ENCODE results near the gene TPRKB.
"Not testable (repeated sequence)": the region's sequence is repeated elsewhere in the genome, so short reads cannot be mapped to it uniquely, and the experiment has no call there.

Gene TPRKB

DNA sequence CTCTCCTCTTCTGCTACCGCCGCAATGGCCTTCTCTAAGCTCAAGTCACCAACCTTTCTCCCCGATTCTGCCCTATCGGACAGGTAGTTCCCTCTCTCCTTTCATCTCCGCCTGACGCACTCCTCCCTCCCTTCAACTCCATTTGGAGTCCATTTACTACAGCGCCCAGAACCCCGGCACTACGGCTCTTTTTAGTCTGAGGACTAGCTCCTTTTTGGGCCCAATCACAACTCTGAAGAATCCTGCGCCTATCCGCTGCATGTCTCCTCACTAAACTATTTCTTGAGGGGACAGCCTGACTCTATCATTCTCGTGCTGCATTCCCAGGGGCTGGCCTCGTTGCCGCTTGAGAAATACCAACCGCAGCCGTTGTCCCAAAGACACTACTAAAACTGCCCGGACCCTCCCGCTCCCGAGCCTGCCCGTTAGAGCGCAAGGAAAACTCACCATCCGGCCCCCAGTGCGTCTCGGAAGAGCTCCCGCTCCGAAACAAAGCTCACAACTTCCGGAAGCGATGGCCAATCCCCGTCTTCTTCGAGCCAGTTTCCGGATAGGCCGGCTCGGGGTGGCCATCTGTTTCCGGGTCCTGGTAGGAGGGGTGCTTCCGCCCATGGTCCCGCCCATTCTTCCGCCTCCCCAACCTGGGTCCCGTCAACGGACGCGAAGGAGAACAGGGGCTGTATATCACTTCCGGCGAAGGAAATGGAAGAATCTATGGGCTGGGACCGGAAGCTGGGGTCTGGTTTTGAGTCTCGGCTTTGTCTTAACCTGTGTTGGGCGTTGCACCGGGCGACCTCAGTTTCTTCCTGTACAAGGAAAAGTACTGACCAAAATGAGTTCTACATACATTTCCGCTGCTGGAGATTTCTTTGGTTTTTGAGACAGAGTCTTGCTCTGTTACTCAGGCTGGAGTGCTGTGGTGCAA lies at the start of gene TPRKB:
Gene TPRKB, minus strand, starts transcription at position 491 of the 925 bp plus-strand sequence. CDS start 2,776 bp downstream, outside the sequence.
- peak; percentile 93 for DNase-seq (ENCODE audit: low read depth)

DNA sequence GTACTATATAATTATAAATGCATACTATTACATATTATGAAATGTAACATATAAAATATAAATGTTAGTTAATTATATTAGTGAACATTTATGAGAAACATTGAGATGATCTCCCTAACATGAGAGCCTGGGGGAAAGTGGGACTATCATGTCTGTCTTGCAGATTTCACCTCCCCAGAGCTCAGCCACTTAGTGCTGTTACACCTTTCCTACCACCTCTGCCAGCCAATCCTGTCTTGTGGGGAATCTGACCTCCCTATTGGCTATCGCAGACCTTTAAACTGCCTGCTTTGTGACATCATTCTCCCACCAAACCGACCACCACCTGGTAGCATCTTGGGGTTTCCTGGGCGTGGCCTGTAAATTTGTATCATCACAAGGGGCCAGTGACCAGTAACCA lies 46.7 kb upstream of the TPRKB start, which contains the start of gene C2orf78:
Gene C2orf78, plus strand, starts transcription at position 301 of the 400 bp plus-strand sequence. CDS start 127 bp downstream, outside the sequence.
- DNase-seq (ENCODE audit: low read depth): not testable (repeated sequence)

DNA sequence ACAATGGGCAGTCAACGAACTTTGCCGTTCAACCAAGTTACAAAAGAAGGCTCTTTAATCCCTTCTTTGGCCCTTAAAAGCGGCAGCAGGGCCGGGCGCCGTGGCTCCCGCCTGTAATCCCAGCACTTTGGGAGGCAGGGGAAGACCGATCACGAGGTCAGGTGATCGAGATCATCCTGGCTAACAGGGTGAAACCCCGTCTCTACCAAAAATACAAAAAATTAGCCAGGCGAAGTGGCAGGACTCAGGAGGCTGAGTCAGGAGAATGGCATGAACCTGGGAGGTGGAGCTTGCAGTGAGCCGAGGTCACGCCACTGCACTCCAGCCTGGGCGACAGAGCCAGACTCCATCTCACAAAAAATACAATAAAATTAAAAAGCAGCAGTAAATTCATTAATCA lies 46.3 kb upstream of the TPRKB start:
- not testable (repeated sequence) for DNase-seq (ENCODE audit: low read depth)

DNA sequence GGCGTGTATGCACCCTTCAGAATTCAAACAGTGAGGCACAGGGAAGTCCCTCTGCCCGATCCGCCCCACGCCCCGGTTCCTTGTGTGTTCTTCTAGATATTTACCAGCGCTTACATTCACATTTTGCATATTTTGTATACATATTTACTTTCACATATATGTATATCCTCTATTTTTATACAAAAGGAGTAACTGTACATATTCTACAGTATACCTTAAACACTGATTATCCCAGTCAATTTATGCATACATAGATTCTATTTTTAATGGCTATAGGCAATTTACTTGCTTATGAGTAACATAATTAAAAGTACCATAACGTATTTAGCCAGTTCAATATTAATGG lies 43.1 kb upstream of the TPRKB start:
- no peak for DNase-seq (ENCODE audit: low read depth)

DNA sequence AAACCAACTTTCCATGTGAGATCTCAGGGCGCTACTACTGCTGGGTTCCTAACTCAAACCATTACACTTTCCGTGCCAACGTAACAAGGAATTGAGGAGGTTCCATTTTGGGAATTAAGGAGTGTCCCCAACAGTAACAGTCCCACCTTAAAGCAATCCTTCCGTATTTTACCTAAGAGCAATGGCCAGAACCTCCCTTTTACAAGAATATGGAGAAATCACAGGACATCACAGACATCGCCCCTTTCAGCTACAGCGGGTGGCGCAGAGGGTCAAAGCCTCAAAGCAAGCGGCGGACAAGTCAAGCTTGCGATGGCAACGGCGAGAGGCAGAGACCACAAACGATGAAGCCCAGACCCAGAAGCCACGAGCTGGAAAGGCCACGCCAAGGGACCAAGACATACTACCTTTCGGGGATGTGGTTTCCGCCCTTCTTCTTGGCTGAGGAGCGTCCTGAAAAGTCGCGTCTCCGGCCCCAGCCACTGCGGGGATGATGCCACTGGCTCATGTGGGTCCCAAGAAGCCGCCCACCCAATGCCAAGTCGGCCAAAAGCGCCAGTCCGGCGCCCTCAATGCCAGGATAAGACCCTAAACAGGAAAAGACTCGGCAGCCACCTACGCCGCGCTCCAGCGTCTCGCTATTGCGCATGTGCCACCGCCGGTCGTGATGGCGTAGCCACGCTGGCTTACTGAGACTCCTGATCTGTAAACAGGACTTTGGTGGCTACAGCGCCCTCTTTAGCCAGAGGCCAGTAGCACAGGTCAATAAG lies 42.5 kb upstream of the TPRKB start, which contains the start of gene DUSP11:
Gene DUSP11, minus strand, starts transcription at position 637 of the 770 bp plus-strand sequence. Its CDS starts 129 bp downstream, at position 508.
- DNase-seq (ENCODE audit: low read depth): peak; percentile 95

DNA sequence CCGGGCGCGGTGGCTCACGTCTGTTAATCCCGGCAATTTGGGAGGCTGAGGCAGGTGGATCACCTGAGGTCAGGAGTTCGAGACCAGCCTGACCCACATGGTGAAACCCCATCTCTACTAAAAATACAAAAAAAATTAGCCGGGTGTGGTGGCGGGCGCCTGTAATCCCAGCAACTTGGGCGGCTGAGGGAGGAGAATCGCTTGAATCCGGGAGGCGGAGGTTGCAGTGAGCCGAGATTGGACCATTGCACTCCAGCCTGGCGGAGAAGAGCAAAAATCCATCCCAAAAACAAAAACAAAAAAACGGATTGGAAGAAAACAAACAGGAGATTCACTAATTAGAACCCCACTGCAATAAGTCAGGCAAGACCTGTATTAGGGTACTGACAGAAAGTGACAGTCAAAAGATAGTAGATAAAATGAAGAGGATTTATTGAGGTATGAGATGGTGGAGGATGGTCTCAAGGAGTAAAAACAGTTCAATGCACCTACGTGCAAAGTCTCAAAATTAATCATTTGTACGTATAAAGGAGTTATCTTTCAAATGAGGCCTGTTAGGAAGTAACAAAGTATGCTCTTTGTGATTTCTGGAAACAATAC lies 41.8 kb upstream of the TPRKB start:
- DNase-seq (ENCODE audit: low read depth): not testable (repeated sequence)

DNA sequence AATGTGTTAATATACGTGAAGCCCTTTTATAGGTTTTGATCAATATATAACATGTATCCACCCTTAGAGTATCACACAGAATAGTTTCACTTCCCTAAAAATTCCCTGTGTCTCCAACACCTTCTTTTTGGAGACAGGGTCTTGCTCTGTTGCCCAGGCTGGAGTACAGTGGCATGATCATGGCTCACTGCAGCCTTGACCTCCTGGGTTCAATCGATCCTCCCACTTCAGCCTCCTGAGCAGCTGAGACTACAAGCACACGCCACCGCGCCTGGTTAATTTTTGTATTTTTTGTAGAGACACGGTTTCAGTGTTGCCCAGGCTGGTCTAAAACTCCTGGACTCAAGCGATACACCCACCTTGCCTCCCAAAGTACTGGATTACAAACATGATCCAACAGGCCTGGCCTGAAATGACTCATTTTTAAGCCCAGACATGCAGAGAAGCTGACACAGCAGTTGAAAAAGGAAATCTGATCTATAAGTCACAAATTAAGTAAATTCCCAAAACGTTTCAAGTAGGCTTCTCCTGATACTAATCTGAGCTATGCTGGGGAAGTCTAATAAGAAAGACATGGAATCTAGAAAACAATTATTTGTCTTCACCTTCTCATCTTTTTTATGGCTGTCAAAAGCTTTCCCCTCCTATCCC lies 39.8 kb upstream of the TPRKB start:
- no peak for DNase-seq (ENCODE audit: low read depth)

DNA sequence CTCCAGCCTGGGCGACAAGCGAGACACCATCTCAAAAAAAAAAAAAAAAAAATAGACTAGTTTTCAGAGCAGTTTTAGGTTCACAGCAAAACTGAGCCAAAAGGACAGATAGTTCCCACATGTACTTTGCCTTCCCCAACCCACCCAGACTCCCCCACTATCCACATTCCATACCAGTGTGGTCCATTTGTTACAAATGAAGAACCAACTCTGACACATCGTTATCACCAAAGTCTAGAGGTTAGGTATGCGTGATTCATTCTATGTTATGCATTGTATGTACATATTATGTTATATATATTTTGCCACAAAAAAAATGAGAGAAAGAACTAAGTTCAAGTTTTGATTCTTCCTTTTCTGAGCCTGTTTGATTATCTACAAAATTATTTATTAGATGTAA lies 39.2 kb upstream of the TPRKB start:
- DNase-seq (ENCODE audit: low read depth): no peak

DNA sequence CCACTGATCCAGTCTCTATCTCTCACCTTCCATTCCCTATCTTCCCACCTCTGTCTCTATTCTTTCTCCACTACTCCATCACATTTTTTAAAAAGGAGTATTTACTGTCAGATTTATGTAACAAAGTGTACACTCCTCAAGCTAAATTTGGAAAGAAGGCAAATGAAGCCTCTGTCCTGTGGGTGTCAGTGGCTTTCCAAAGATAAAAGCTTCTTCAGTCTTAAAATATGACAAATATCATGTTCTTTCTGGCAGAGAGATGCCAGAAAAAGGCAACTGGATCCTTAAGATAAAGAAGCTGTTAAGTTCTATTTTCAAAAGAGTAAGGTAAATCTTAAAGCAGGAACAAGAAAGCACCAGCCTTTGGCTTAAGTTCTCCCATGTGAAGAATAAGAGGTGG lies 35.7 kb upstream of the TPRKB start:
- no peak for DNase-seq (ENCODE audit: low read depth)

DNA sequence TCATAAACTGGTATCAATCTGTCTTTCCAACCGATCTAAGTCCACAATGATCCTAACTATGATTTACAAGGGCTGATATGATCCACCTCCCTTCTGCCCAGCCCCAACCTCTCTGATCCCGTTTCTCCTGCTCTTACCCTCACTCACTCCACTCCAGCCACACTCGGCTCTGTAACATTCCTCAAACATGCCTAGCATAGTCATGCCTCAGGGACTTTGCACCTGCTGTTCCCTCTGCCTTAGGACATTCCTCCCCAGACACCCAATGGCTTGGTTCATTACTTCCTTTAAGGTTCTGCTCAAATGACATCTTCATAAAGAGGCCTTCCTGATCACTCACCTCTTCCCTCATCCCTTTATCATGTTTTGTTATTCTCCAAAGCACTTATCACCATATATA lies 33.6 kb upstream of the TPRKB start:
- no peak for DNase-seq (ENCODE audit: low read depth)

DNA sequence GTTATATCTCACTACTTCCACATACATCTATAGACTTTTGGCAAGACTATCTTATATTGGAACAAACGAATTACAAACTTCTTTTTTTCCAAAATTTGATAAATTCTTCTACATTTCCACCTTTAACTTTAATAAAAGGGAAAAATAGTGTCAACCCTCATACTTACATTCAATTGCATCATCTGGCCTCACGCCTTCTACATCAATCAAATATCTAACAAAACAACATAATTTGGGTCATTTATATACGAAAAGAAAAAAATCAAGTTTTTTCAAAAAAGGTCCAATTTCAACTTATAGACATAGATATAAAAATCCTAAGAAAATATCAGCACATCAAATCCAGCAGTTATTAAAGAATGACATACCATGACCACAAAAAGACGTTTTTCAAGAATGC lies 29.8 kb upstream of the TPRKB start:
- DNase-seq (ENCODE audit: low read depth): no peak

DNA sequence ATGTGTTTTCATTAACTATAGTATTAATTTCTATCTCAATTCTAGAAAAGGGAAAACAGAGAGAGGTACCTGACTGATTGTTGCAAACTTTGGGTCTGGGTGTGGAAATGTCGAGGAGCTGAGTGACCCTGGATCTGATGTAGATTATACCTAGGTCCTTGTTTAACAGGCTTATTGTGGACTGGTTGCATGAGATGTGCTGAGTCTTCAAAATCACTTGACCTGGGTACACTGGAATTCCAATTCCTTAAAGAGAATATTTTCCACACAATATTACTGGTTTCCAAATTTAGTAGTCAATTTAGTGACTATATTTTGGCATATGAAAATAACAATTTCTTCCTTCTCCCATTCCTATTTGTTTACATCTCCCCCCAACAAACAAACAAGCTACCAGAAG lies 29.2 kb upstream of the TPRKB start:
- no peak for DNase-seq (ENCODE audit: low read depth)

DNA sequence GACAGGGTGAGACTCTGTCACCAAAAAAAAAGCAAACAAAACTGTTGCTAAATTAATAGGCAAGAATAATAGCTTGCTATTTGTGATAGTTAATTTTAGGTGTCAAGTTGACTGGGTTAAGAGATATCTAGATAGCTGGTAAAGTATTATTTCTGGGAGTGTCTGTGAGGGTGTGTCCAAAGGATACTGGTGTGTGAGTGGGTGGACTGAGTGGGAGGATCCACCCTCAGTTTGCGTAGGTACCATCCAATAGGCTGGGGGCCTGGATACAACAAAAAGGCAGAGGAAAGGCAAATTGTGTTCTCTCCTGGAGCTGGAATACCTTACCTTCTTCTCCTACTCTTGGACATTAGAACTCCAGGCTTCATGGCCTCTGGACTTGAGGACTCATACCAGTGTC lies 27.8 kb upstream of the TPRKB start:
- DNase-seq (ENCODE audit: low read depth): no peak

DNA sequence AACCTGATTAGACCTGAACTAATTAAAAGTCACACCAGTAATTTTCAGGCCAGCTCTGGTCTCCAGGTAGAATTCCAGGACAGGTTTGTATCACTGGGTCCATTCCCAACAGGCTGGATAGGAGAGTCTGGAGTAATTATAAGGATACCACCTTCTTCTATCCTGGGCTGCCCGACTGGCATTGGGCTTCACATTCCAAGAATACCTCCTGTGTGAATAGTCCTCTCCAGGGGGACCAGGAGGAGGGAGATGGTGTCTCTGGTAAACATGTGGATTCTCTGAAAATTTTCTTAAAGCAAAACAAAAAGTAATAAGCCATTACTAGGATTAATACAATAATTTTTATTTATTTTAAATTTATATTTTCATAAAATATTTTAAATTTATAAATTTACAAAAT lies 25.4 kb upstream of the TPRKB start:
- no peak for DNase-seq (ENCODE audit: low read depth)

DNA sequence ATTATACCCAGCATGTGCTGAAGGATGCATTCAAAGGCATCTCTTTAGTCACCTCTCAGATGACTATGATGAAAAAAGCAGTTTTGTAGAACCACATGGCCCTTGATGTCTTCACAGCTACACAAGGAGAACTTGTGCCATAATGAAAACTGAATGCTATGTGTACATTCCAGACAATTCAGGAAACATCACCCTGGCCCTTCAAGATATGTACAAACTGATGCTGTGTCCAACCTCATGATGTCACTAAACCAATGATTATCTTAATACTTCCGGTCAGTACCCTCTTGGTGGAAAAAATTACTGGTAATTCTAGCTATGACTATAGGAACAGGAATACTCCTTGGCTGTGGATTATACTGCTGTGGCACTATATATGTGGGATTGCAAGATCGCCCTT lies 22.8 kb upstream of the TPRKB start:
- DNase-seq (ENCODE audit: low read depth): no peak

DNA sequence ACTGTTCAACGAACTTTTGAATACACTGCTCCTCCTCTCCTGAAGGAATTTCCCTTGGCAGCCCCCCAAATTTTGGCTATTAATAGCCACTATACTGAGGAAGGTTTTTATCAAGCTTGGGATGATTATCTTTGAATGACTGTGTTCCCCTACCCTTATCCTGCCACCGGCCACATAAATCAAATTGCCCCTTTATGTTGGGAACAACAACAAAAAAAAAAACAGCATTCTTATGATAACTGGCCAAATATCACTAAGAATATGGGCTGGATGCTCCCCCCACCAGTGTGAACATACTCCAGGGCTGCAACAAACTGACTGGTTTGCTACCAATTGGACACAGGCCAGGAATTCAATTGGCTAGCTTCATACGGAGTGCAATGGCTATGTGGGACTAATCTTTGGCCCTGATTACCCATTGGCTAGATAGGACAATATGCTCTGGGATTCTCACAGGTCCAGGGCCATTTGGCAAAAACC lies 22.2 kb upstream of the TPRKB start:
- no peak for DNase-seq (ENCODE audit: low read depth)

DNA sequence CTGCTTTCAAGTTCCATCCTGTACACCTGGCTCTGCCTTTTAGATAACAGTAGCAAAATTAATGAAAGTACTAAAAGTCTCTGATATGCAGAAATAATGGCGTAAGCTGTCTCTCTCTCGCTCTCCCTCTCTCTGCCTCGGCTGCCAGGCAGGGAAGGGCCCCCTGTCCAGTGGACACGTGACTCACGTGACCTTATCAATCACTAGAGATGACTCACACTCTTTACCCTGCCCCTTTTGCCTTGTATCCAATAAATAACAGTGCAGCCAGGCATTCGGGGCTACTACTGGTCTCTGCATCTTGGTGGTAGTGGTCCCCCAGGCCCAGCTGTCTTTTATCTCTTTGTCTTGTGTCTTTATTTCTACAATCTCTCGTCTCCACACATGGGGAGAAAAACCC lies 17.2 kb upstream of the TPRKB start:
- DNase-seq (ENCODE audit: low read depth): not testable (repeated sequence)

DNA sequence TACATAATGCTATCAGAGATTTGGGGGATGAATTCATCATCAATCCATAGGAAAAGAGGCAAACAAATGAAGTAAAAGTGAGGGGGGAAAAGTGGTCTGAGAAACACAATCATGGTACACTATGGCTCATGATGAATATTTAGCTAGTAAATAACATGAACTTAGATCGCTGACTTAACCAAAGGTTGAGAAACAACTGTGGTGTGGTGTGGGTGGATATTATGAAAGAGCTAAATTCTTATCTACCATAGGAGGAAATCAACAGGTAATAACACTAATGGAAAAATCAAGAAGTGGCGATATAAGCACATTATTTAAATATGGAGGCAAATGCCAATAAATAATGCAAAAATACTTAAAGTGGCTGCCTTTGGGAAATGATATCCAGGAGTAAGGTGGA lies 12.2 kb upstream of the TPRKB start:
- DNase-seq (ENCODE audit: low read depth): no peak

DNA sequence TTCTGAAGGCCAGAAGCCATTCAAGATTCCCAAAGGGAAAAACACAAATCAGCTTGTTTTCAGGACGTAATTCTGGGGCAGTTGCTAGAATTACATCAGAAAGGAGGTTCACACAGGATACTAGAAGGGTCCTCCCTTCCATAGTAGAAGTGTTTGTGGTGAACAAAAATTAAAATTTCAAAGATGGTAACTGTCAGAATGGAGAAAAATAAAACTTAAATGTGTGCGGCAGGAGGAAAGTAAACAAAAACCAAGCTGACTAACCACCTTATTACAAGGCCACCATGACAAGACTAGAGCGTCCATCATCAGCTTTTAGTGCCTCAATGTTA lies 9.7 kb upstream of the TPRKB start:
- no peak for DNase-seq (ENCODE audit: low read depth)

DNA sequence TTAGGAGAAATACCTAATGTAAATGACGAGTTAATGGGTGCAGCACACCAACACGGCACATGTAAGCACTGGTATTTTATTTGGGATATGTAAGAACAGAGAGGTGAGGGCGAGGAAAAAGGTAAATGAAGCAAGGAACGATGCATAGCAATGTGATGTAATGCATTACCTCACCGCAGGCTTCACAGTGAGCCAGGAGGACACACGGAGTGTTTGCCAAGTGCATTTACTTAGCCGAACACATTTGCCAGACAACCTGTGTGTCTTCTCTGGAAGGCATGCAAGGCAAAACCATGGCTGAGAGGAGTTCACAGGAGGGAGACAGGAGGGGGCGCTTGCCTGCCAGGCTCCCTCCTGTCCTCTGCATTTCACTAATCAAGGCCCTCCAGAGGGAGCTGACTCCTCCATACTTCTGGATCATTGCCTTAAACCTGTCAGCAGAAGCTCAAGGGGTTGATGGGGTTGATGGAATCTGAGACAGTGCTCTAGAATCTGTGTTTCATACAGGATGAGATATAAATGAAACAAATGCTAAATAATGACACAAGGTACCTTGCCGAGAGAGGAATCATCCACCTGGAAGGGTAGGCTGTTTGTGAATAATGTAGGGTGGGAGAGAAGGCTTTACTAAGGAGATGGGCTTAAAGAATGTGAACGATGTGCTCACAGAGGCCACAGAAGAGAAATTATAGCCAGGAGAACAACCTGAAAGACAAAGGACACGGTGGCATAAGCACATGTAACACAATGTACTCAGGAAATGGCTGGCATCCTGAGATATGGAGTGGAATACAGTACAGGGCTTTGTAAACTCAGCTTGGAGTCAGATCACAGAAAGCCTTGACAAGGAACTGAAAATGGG lies 9.1 kb upstream of the TPRKB start:
- DNase-seq (ENCODE audit: low read depth): no peak

DNA sequence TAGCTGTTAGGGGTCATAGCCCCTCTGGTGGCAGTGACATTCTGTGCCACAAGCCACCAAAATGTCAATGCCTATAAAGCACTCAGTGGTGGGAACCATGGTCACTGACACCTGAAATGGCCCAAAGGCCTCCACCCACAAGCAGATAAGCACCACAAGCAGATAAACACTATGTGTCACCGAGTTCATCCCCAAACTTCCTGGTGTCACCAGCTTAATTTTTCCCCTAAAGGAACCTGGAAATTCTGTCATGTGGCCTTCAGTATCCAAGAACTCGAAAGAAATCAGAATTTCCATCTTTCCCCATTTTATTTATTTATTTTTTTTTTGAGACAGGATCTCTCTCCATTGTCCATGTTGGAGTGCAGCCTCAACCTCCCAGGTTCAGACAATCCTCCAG lies 3.6 kb upstream of the TPRKB start:
- DNase-seq (ENCODE audit: low read depth): no peak
